Measurements from ENCODE around the gene PID1.
"Not testable (repeated sequence)": the region's sequence is repeated elsewhere in the genome, so short reads cannot be mapped to it uniquely, and the experiment has no call there.

The PID1 gene

GRCh38 chr2:229212241-229212640, 58.8 kb downstream of the PID1 start:
- no peak for DNase-seq (ENCODE audit: low spot score)

- no peak for DNase-seq (ENCODE audit: low spot score)
Observed at GRCh38 chr2:229210641-229211040, 60.4 kb downstream of the PID1 start.

- no peak for DNase-seq (ENCODE audit: low spot score)
Observed at GRCh38 chr2:229206548-229206947, 64.5 kb downstream of the PID1 start.

DNA sequence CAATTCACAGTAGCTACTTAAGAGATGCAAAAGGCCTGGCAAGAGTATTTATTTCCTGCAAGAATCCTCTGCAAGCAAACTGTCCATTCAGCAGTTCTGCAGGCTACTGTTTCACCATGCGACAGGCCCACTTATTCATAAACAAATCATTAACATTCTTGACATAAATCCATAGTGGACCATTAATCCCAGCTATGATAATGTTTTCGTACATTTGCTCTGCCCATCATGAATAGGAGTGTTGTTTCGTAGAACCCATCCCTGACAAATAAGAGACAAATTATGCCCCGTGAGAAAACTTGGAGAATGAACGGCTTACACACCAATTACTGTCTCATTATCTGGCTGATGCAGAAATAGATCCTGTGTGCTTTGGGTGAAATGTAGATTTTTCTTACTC, 65.4 kb downstream of the PID1 start:
- no peak for DNase-seq (ENCODE audit: low spot score)

DNA sequence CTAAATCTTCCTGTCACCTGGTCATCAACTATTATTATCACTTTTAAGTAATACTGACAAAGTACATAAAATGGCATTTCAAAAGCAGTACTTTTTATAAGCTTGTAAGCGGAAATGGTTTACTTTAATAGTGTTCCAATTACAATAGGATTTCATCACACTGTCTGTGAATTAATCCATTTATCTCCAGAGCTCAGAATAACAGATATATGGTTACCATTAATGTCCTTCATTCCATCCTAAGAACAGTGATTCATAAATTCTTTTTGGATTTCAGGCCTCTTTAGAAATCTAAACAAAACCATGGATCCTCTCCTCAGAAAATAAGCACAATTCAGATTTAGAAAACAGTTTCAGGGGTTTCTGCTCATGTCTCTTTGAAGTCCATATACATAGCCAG, 68.4 kb downstream of the PID1 start:
- no peak for DNase-seq (ENCODE audit: low spot score)

- DNase-seq (ENCODE audit: low spot score), result no peak
Observed at GRCh38 chr2:229201521-229201920, 69.6 kb downstream of the PID1 start.

GRCh38 chr2:229199267-229199666, 71.8 kb downstream of the PID1 start:
- DNase-seq (ENCODE audit: low spot score), result no peak

DNA sequence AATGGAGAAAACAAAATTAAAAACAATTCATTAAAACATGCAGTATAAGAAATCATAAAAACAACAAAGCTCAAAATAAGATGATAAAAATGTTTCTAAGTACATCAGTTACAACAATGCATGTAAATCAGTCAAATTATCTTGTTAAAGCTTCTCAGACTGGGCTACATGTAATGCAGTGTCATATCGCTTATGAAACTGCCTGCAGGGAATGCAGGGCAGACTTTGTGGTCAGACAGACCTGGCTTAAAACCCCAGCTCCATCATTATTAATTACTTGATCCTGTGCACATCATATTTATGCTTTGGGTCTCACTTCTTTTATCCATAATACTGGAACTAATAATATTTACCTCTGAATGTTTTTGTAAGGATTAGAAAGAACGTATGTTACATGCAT, 74.6 kb downstream of the PID1 start:
- DNase-seq (ENCODE audit: low spot score), result no peak

DNA sequence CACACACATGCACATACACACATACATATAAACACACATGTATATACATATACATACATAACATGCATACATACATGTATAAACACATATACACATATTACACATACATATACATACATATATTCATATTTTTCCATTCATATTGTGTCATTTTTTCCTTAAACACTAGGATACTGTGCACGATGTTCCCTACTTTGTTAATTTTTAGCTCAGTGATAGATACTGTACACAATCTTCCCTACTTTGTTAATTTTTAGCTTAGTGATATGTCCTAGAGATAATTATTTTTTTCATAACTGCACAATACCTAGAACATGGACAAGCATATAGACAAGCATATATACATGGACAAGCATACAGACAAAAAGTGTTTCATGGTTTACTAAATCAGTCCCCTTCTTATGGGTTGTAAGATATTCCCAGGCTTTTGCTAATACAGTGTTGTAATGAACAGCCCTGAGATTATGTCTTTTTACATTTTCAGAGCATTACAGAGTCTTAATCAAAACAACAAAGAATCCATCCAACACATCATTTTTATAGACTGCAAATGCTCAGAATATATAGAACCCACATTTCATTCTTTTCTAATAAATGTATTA, 75.6 kb downstream of the PID1 start:
- DNase-seq (ENCODE audit: low spot score), result no peak

DNA sequence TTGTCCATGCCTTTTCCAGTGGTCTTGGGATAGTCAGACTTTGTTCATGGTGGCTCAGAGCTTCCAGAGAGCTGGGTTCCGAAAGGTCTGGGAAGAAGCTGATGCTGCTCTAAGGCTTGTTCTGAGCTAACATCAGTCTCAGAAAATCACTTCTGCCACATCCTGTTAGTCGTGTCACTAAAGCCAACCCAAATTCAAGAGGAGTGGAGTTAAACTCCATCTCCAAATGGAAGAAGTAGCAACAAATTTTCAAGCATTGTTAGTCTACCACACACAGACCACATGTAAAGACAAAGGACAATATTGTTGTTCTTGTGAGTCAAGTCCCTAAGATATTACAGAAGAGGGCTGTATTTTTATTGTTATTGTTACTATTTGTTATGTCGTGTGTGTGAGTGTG, 77.8 kb downstream of the PID1 start:
- DNase-seq (ENCODE audit: low spot score), result no peak

DNA sequence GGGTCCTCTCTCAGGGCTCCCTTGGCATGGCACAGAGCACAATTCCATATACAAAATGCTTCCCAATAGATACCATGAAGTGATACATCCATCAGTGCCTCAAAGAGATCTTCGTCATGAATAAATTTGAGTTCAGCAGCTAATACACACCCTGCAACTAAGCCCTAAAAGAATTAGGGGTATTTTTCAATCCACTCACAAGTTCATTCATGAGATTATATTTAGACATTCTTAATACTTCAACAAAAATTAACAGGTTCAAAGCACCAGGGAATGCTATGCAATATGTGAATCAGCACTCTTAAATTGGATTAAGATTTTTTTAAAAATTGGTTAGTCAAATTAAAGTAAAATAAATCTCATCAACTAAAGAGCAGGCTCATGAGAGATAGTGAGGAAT, 79.7 kb downstream of the PID1 start:
- DNase-seq (ENCODE audit: low spot score), result no peak

GRCh38 chr2:229187123-229187522, 84.0 kb downstream of the PID1 start:
- not testable (repeated sequence) for DNase-seq (ENCODE audit: low spot score)

DNA sequence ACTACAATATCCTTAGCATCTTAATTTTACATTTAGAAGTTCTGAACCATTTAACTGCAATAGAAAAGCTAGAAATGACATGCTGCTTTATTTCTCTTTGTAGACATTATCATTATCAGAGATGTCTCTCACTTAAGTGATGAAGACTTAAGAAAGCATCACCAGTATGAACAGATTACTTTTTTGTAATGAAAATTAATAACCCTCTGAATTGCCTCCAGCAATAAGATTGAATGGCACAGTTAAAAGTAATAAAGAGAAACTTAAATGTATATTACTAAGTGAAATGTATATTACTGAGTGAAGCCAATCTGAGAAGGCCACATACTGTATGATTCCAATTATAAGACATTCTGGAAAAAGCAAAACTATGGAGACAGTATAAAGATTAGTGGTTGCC, 89.4 kb downstream of the PID1 start:
- no peak for DNase-seq (ENCODE audit: low spot score)

DNA sequence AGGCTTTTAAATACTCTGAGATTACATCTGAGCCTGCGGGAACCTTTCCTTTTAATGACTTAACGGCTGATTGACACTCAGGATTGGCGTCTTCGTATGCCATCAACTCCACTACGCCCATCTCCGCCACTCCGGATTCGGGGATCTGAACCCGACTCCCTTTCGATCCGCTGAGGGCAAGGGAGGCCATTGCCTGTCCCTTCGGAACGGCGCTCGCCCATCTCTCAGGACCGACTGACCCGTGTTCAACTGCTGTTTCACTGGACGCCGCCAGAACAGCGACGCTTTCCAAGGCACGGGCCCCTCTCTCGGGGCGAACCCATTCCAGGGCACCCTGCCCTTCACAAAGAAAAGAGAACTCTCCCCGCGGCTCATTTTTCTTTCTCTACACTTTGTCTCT, 90.4 kb downstream of the PID1 start:
- DNase-seq (ENCODE audit: low spot score), result no peak

- no peak for DNase-seq (ENCODE audit: low spot score)
Observed at GRCh38 chr2:229179628-229180027, 91.5 kb downstream of the PID1 start.

DNA sequence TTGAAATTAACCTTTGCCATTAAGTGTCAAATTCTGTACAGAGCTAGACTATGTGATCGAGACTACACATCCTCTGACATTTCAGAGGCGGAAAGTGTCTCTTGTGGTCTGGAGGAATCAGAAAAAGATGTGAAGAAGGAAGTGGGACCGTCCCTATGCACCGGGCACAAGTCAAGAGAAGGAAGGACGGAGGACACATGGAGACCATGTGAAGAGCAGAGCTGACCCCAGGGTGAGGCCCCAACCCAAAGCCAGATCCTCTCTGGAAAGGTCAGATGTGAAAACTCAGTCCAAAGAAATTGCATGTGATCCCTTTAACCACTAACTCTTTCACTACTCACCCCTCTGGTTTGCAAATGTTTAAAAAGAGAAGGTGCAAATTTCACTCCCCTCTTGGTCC, 92.4 kb downstream of the PID1 start:
- no peak for DNase-seq (ENCODE audit: low spot score)

- DNase-seq (ENCODE audit: low spot score), result no peak
Observed at GRCh38 chr2:229178117-229178516, 93.0 kb downstream of the PID1 start.

- no peak for DNase-seq (ENCODE audit: low spot score)
Observed at GRCh38 chr2:229176136-229176535, 95.0 kb downstream of the PID1 start.

- DNase-seq (ENCODE audit: low spot score), result no peak
Observed at GRCh38 chr2:229175497-229175863, 95.6 kb downstream of the PID1 start.

DNA sequence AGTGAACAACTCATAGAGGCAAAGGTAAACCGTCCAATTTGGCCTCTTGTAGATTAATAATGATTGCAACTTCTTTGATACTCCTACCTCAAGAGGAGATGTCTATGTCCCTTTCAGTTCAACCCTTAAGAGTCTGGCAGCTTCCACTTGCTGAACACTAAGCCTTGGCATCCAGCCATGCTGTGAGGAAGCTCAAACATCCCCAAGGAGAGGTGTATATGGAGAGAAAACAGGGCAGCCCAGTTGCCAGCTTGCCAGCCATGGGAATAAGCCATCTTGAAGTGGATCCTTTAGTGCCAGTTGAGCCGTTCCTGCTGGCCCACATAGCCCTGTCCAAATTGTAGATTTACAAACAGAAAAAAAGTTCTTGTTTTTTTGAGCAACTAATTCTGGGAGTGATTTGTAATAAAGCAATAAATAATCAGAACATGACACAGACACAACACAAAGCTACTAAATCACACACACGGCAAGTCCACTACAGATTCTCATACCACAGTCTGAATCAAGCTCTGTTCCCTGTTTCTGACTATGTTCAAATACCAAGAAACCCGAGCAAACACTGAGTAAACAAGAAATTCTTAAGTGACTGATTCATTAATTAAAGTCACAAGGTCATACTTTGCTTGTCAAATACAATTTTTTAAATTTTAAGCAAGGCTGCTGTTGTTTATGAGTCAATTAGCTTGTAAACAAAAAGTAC, 96.1 kb downstream of the PID1 start:
- peak; percentile 22 for DNase-seq (ENCODE audit: low spot score)

DNA sequence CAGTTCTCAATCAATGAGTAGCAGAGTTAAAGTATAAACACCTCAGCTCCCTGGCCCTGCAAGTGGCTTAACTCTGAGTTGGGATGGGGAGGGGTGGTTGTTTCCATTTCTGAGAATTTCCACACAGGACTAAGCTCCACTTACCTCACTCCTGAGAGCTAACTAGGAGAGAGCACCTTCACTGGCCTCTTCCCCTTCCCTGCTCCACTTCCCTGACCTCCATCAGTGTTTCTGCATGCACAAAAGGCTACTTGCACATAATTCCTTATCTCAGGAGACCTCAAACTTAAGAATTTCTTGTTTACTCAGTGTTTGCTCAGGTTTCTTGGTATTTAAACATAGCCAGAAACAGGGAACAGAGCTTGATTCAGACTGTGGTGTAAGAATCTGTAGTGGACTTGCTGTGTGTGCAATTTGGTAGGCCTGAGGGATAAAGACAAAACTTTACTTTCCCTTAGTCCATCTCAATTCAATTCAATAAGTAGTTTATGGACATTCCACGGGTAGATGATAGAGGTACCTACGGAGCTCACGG, 97.2 kb downstream of the PID1 start:
- DNase-seq (ENCODE audit: low spot score), result no peak

DNA sequence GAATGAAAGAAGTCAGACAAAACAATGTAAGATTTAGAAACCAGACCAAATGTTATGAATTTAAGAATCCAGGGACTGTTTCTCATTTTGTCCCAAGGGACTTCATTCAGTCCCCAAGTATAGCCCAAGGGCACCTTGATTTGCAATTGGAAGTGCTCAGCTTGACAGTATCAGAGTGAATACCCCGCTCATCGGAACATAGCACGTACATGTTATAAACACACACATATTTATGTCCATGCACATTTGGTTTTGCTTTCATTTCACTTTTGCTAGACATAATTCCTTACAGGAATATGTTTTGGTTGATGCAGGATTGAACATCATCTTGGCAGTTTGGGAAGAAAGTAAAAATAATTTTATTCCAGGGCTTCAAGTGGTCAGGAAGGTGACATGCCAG, 100.2 kb downstream of the PID1 start:
- DNase-seq (ENCODE audit: low spot score), result no peak

- DNase-seq (ENCODE audit: low spot score), result no peak
Observed at GRCh38 chr2:229170171-229170570, 100.9 kb downstream of the PID1 start.

- peak; percentile 19 for DNase-seq (ENCODE audit: low spot score)
Observed at GRCh38 chr2:229169751-229170150, 101.3 kb downstream of the PID1 start.

Data from AG20443 (cell line).